WTC11 (cell line): ENCODE results near the gene RSPO3.

ENCODE experiments used
- CTCF ChIP-seq: fragments of 200-600 bp; IDR thresholded peaks from 2 replicates; pipeline ENCODE4 v1.8.0; 2022; ENCODE audit warnings: antibody characterized with exemption
- E2F4 ChIP-seq: sonication (generic); formaldehyde crosslinking; IDR thresholded peaks from 2 replicates; pipeline ENCODE4 v1.8.1; 2022; ENCODE audit warnings: low read depth, mild to moderate bottlenecking, moderate library complexity, missing genetic modification reagents, borderline replicate concordance
- NFE2L1 ChIP-seq: sonication (generic); formaldehyde crosslinking; IDR thresholded peaks from 2 replicates; pipeline ENCODE4 v1.8.1; 2023; ENCODE audit warnings: missing genetic modification reagents
- NR2C2 ChIP-seq: sonication (generic); formaldehyde crosslinking; IDR thresholded peaks from 2 replicates; pipeline ENCODE4 v1.8.0; 2022; ENCODE audit warnings: mild to moderate bottlenecking, missing genetic modification reagents
- SMAD3 ChIP-seq: sonication (generic); formaldehyde crosslinking; IDR thresholded peaks from 2 replicates; pipeline ENCODE4 v1.8.0; 2022; ENCODE audit warnings: missing genetic modification reagents, mild to moderate bottlenecking, borderline replicate concordance
- SP1 ChIP-seq: sonication (generic); formaldehyde crosslinking; conservative IDR thresholded peaks from 2 replicates; pipeline ENCODE4 v1.8.1; 2022; ENCODE audit warnings: missing genetic modification reagents
- STAT6 ChIP-seq: sonication (generic); formaldehyde crosslinking; conservative IDR thresholded peaks from 2 replicates; pipeline ENCODE4 v1.8.1; 2023; ENCODE audit warnings: mild to moderate bottlenecking, low read depth, missing genetic modification reagents, moderate library complexity
- TEAD4 ChIP-seq: sonication (generic); formaldehyde crosslinking; IDR thresholded peaks from 2 replicates; pipeline ENCODE4 v1.8.0; 2022; ENCODE audit warnings: mild to moderate bottlenecking, missing genetic modification reagents
- TP53 ChIP-seq: sonication (generic); formaldehyde crosslinking; IDR thresholded peaks from 2 replicates; pipeline ENCODE4 v1.8.1; 2023; ENCODE audit warnings: mild to moderate bottlenecking, missing genetic modification reagents
- ZBTB21 ChIP-seq: sonication (generic); formaldehyde crosslinking; IDR thresholded peaks from 2 replicates; pipeline ENCODE4 v1.8.1; 2023; ENCODE audit warnings: mild to moderate bottlenecking, missing genetic modification reagents, borderline replicate concordance
- ZNF416 ChIP-seq: fragments of 250-450 bp; sonication (Bioruptor Pico); IDR thresholded peaks from 2 replicates; pipeline ENCODE4 v1.9.0; 2021; ENCODE audit warnings: mild to moderate bottlenecking, inconsistent platforms
- TF ChIP-seq, protein P1 (sequence below): sonication (generic); formaldehyde crosslinking; IDR thresholded peaks from 2 replicates; pipeline ENCODE4 v1.8.1; 2023; ENCODE audit warnings: mild to moderate bottlenecking, missing genetic modification reagents

DNA sequence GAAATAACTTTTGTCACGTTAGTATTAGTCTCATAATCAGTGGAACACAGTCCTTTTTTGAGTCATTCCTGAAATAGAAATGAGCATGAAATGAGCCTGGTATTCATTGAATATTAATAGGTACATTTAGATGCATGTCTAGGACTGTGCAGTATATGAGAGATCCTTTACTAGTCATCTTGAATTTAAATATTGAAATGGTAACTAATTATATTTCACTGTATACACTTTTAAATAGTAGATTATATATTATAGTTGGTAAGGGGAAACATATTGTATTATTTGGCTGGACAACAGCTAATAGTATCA, 59.4 kb downstream of the RSPO3 start:
- TF ChIP-seq CTCF (no peak), TP53 (CRISPR knock-in tag) (no peak), SMAD3 (CRISPR knock-in tag) (no peak), ZNF416 (no peak), NR2C2 (no peak), ZBTB21 (CRISPR knock-in tag) (no peak), STAT6 (no peak), SP1 (CRISPR knock-in tag) (no peak), E2F4 (CRISPR knock-in tag) (no peak), NFE2L1 (CRISPR knock-in tag) (no peak), TEAD4 (no peak)
- TF ChIP-seq, protein P1, sequence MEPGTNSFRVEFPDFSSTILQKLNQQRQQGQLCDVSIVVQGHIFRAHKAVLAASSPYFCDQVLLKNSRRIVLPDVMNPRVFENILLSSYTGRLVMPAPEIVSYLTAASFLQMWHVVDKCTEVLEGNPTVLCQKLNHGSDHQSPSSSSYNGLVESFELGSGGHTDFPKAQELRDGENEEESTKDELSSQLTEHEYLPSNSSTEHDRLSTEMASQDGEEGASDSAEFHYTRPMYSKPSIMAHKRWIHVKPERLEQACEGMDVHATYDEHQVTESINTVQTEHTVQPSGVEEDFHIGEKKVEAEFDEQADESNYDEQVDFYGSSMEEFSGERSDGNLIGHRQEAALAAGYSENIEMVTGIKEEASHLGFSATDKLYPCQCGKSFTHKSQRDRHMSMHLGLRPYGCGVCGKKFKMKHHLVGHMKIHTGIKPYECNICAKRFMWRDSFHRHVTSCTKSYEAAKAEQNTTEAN (CRISPR knock-in tag), result no peak
